DND-41 (cell line): ENCODE measurements around the gene WAS.

Experiments
- ATAC-seq: fragments of 200-7000 bp; cut with Tn5 transposase; 3 replicates; pipeline ENCODE4 v1.9.1; 2021; ENCODE audit warnings: low read depth; ENCODE audit not compliant: insufficient read depth
- DNase-seq: peaks from one replicate; pipeline ENCODE4 v3.0.0-alpha.2; 2020
- H2AFZ ChIP-seq: 2 replicates; pipeline ENCODE4 v1.6.0; 2012; ENCODE audit warnings: low read depth, low read length
- H3K27ac ChIP-seq: 2 replicates; pipeline ENCODE4 v1.5.1; 2012; ENCODE audit warnings: low read length, inconsistent platforms
- H3K27me3 ChIP-seq: fragments of 200-600 bp; sonication (generic); 2 replicates; pipeline ENCODE4 v1.6.0; 2012; ENCODE audit warnings: low read length, mild to moderate bottlenecking, inconsistent platforms; ENCODE audit not compliant: insufficient read depth, poor library complexity
- H3K36me3 ChIP-seq: 2 replicates; pipeline ENCODE4 v1.5.1; 2012; ENCODE audit warnings: low read length, inconsistent platforms; ENCODE audit not compliant: insufficient read depth
- H3K4me1 ChIP-seq: 2 replicates; pipeline ENCODE4 v1.5.1; 2012; ENCODE audit warnings: mild to moderate bottlenecking, low read length; ENCODE audit not compliant: insufficient read depth
- H3K4me2 ChIP-seq: 2 replicates; pipeline ENCODE4 v1.6.0; 2012; ENCODE audit warnings: mild to moderate bottlenecking, moderate library complexity, low read length, inconsistent platforms; ENCODE audit not compliant: insufficient read depth
- H3K4me3 ChIP-seq, 2 experiments: fragments of 200-600 bp in 1 of 2; shearing (Covaris generic) in 1 of 2; 2 replicates each; pipeline ENCODE4 v1.5.1; 2012 to 2016; ENCODE audit warnings: inconsistent platforms in 2 of 2, low read length in 2 of 2, mild to moderate bottlenecking in 2 of 2, low read depth in 1 of 2, moderate library complexity in 1 of 2
- H3K79me2 ChIP-seq: 2 replicates; pipeline ENCODE4 v1.6.0; 2012; ENCODE audit warnings: low read length, inconsistent platforms; ENCODE audit not compliant: insufficient read depth
- H3K9ac ChIP-seq: 2 replicates; pipeline ENCODE4 v1.6.0; 2012; ENCODE audit warnings: low read depth, mild to moderate bottlenecking, inconsistent platforms, low read length, moderate library complexity
- H3K9me3 ChIP-seq: 2 replicates; pipeline ENCODE4 v1.5.1; 2012; ENCODE audit warnings: low read length, moderate library complexity, mild to moderate bottlenecking, inconsistent platforms; ENCODE audit not compliant: insufficient read depth, severe bottlenecking
- H4K20me1 ChIP-seq: 2 replicates; pipeline ENCODE4 v1.6.0; 2012; ENCODE audit warnings: low read length; ENCODE audit not compliant: insufficient read depth
- EZH2 ChIP-seq: IDR thresholded peaks from 3 replicates; pipeline ENCODE4 v1.6.1; 2012; ENCODE audit warnings: borderline replicate concordance, low read depth, mild to moderate bottlenecking, moderate library complexity, low read length, inconsistent platforms; ENCODE audit not compliant: severe bottlenecking
- TF ChIP-seq, protein P1 (sequence below): IDR thresholded peaks from 2 replicates; pipeline ENCODE4 v1.5.1; 2012; ENCODE audit warnings: borderline replicate concordance, low read length, moderate library complexity, mild to moderate bottlenecking; ENCODE audit not compliant: poor library complexity, severe bottlenecking; ENCODE audit errors: extremely low read depth

The WAS gene

DNA sequence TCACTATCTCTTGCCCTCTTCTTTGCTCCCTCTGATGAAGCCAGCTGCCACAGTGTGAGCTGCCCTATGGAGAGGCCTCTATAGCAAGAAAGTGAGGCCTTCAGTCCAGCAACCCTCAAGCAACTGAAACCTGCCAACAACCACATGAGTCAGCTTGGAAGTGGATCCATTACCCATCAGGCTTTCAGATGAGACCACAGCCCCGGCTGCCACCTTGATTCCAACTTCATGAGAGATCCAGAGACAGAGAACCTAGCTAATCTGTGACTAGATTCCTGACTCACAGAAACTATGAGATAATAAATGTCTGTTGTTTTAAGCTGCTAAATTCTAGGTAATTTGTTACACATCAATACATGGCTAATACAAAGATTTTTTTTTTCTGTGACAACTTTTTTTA, 20.4 kb upstream of the WAS start:
- DNase-seq (no peak), ATAC-seq (no peak)
- no peaks in the 10 kb centered on the region for H3K27me3 ChIP-seq
- TF ChIP-seq, protein P1, sequence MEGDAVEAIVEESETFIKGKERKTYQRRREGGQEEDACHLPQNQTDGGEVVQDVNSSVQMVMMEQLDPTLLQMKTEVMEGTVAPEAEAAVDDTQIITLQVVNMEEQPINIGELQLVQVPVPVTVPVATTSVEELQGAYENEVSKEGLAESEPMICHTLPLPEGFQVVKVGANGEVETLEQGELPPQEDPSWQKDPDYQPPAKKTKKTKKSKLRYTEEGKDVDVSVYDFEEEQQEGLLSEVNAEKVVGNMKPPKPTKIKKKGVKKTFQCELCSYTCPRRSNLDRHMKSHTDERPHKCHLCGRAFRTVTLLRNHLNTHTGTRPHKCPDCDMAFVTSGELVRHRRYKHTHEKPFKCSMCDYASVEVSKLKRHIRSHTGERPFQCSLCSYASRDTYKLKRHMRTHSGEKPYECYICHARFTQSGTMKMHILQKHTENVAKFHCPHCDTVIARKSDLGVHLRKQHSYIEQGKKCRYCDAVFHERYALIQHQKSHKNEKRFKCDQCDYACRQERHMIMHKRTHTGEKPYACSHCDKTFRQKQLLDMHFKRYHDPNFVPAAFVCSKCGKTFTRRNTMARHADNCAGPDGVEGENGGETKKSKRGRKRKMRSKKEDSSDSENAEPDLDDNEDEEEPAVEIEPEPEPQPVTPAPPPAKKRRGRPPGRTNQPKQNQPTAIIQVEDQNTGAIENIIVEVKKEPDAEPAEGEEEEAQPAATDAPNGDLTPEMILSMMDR, result no peak
- TF ChIP-seq EZH2, result no peak
- H3K4me2 ChIP-seq, result no peak overlapping the region
- no peaks in the 10 kb centered on the region for H3K4me1 ChIP-seq
- no peak overlapping the region for H3K27ac ChIP-seq
- no peaks in the 10 kb centered on the region for H3K9me3 ChIP-seq
- no peaks in the 10 kb centered on the region for H3K79me2 ChIP-seq
- H4K20me1 ChIP-seq, result no peaks in the 10 kb centered on the region
- H3K9ac ChIP-seq, result no peak overlapping the region
- H2AFZ ChIP-seq, result no peak overlapping the region
- no peak overlapping the region for H3K4me3 ChIP-seq
- no peaks in the 10 kb centered on the region for H3K36me3 ChIP-seq

DNA sequence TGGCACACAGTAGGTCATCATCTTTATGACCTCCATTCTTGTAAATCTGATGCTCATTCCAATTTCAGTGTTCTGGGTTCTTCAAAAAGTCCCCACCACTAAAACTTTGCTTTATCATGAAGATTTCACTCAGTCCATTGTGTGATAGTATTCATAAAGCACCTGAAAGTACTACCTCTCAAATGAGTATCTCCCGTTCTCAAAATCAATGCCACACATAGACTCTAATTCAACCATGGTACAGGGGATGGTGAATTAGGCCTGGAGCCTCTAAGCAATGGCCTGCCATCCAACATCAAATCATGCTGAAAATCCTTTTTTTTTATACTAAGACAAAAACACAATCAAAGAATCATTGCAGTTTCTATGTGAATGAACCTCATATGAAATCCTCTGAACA, 19.4 kb upstream of the WAS start:
- no peak overlapping the region for H3K27ac ChIP-seq
- no peaks in the 10 kb centered on the region for H3K36me3 ChIP-seq
- H2AFZ ChIP-seq, result no peak overlapping the region
- H3K9me3 ChIP-seq, result no peaks in the 10 kb centered on the region
- no peaks in the 10 kb centered on the region for H3K27me3 ChIP-seq
- ATAC-seq (no peak), DNase-seq (no peak)
- H3K79me2 ChIP-seq, result no peaks in the 10 kb centered on the region
- no peaks in the 10 kb centered on the region for H3K4me1 ChIP-seq
- H4K20me1 ChIP-seq, result no peaks in the 10 kb centered on the region
- H3K4me3 ChIP-seq, result no peak overlapping the region
- H3K9ac ChIP-seq, result no peak overlapping the region
- TF ChIP-seq, protein P1, result no peak
- no peak for TF ChIP-seq EZH2
- H3K4me2 ChIP-seq, result no peak overlapping the region

DNA sequence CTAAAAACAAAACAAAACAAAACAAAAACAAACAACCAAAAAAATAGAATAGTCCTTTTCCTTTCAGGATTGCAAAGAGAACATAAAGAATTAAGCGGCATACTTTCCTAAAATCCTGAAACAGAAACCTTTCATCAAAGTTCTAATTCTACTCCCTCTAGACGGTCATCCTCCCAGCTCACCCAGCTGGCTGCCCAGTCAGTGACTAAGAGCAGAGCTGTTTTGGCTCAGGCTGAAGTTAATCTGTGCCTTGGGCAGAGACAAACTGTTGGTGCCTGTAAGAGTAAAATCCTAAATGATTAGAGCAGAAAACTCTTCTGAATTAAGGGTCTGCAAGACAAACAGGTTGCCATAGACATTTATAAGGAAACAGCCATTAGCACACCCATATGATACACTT, 17.6 kb upstream of the WAS start:
- DNase-seq (no peak), ATAC-seq (no peak)
- H2AFZ ChIP-seq, result no peak overlapping the region
- H3K27me3 ChIP-seq, result no peaks in the 10 kb centered on the region
- no peak overlapping the region for H3K4me2 ChIP-seq
- H3K27ac ChIP-seq, result no peak overlapping the region
- H4K20me1 ChIP-seq, result no peaks in the 10 kb centered on the region
- no peaks in the 10 kb centered on the region for H3K79me2 ChIP-seq
- H3K9me3 ChIP-seq, result no peaks in the 10 kb centered on the region
- no peak overlapping the region for H3K9ac ChIP-seq
- TF ChIP-seq EZH2, result no peak
- H3K4me3 ChIP-seq, result no peak overlapping the region
- no peaks in the 10 kb centered on the region for H3K4me1 ChIP-seq
- H3K36me3 ChIP-seq, result no peaks in the 10 kb centered on the region

DNA sequence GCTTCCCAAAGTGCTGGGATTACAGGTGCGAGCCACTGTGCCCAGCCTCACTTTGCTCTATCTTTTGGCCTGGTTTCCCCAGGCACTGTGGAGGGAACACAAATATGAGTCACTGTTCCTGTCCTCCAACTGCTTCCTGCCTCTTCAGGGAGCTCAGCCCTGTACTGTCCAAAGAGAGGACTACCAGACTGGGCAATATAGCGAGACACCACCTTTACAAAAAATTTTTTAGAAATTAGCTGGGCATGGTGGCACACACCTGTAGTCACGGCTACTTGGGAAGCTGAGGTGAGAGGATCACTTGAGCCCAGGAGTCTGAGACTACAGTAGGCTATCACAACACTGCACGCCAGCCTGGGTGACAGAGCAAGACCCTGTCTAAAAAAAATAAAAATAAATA, 16.9 kb upstream of the WAS start:
- Histone ChIP-seq H3K79me2 (no peaks in the 10 kb centered on the region), H3K4me3 (no peak overlapping the region), H3K36me3 (no peaks in the 10 kb centered on the region), H3K9me3 (no peaks in the 10 kb centered on the region), H3K4me2 (no peak overlapping the region), H4K20me1 (no peaks in the 10 kb centered on the region), H3K4me1 (no peaks in the 10 kb centered on the region), H3K9ac (no peak overlapping the region), H2AFZ (no peak overlapping the region), H3K27ac (no peak overlapping the region), H3K27me3 (no peaks in the 10 kb centered on the region)
- TF ChIP-seq, protein P1, result no peak
- no peak for TF ChIP-seq EZH2
- ATAC-seq, result no peak
- DNase-seq, result no peak
